Transverse colon (tissue), 3 donors: Measurements from ENCODE around the gene INTS14.

Experiments used
- EP300 ChIP-seq: sonication (generic); formaldehyde crosslinking; IDR thresholded peaks from one replicate; pipeline ENCODE4 v1.6.1; 2017; ENCODE audit warnings: antibody characterized with exemption, low read depth
- POLR2A ChIP-seq: fragments of 450-650 bp; IDR thresholded peaks from one replicate; pipeline ENCODE4 v1.6.1; 2016; ENCODE audit warnings: antibody characterized with exemption, mild to moderate bottlenecking, moderate library complexity
- TF ChIP-seq, protein P1 (sequence below), 5 experiments: fragments of 200-600 bp in 3 of 5; fragments of 450-650 bp in 2 of 5; sonication (generic) in 3 of 5; IDR thresholded peaks; 1 replicate in 2 of 5; 2 replicates in 3 of 5; pipeline ENCODE4 v1.5.1; 2016 to 2017; ENCODE audit warnings: antibody characterized with exemption in 5 of 5, inconsistent platforms in 3 of 5, mild to moderate bottlenecking in 2 of 5, moderate library complexity in 1 of 5

DNA sequence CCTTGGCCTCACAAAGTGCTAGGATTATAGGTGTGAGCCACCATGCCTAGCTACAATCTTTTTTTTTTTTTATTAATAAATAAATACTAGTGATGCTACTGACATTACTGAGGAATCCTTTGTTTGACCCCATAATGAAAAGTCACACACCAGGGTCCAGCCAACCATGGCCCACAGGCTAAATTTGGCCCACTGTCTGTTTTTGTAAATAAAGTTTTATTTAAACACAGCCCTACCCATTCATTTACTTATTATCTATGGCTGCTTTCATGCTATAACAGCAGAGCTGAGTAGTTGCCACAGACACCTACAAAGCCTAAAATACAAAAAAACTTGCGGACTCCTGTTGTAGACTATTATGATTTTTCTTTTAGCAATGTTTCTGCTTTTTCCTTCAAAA, 7.4 kb downstream of the INTS14 start:
- TF ChIP-seq, protein P1, sequence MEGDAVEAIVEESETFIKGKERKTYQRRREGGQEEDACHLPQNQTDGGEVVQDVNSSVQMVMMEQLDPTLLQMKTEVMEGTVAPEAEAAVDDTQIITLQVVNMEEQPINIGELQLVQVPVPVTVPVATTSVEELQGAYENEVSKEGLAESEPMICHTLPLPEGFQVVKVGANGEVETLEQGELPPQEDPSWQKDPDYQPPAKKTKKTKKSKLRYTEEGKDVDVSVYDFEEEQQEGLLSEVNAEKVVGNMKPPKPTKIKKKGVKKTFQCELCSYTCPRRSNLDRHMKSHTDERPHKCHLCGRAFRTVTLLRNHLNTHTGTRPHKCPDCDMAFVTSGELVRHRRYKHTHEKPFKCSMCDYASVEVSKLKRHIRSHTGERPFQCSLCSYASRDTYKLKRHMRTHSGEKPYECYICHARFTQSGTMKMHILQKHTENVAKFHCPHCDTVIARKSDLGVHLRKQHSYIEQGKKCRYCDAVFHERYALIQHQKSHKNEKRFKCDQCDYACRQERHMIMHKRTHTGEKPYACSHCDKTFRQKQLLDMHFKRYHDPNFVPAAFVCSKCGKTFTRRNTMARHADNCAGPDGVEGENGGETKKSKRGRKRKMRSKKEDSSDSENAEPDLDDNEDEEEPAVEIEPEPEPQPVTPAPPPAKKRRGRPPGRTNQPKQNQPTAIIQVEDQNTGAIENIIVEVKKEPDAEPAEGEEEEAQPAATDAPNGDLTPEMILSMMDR (IDR thresholded peaks at IDR 0.05): no peak
- no peak for TF ChIP-seq EP300
- no peak for TF ChIP-seq POLR2A
